ENCODE results near the gene RAPGEF4.

The RAPGEF4 gene

GRCh38 chr2:172893671-172894070 lies 158.0 kb downstream of the RAPGEF4 start:
- H3K4me1 Mint-ChIP-seq (ENCODE audit: low read depth) = no peaks in the 10 kb centered on the region
- H3K27me3 Mint-ChIP-seq (ENCODE audit: low read depth) = peaks cover 42% of the 10 kb centered on the region
- H3K4me3 Mint-ChIP-seq = no peak overlapping the region

GRCh38 chr2:172894689-172895387 lies 159.2 kb downstream of the RAPGEF4 start:
- Mint-ChIP-seq H3K4me1 (ENCODE audit: low read depth) (no peaks in the 10 kb centered on the region), H3K27me3 (ENCODE audit: low read depth) (peaks cover 46% of the 10 kb centered on the region)

More at GRCh38 chr2:172893671-172894070, 158.0 kb downstream of the RAPGEF4 start:
- Mint-ChIP-seq H3K36me3 (ENCODE audit: low read depth) (no peaks in the 10 kb centered on the region), H3K9me3 (no peaks in the 10 kb centered on the region), H3K27ac (no peak overlapping the region)

GRCh38 chr2:172896661-172897081 lies 161.0 kb downstream of the RAPGEF4 start:
- Mint-ChIP-seq H3K27ac (no peak overlapping the region), H3K4me3 (no peak overlapping the region), H3K4me1 (ENCODE audit: low read depth) (no peaks in the 10 kb centered on the region), H3K9me3 (no peaks in the 10 kb centered on the region), H3K27me3 (ENCODE audit: low read depth) (peaks cover 42% of the 10 kb centered on the region), H3K36me3 (ENCODE audit: low read depth) (no peaks in the 10 kb centered on the region)

More at GRCh38 chr2:172894689-172895387, 159.2 kb downstream of the RAPGEF4 start:
- Mint-ChIP-seq H3K9me3 (no peaks in the 10 kb centered on the region), H3K4me3 (no peak overlapping the region), H3K36me3 (ENCODE audit: low read depth) (no peaks in the 10 kb centered on the region), H3K27ac (no peak overlapping the region)

- Mint-ChIP-seq H3K4me1 (ENCODE audit: low read depth) (no peaks in the 10 kb centered on the region), H3K27ac (no peak overlapping the region), H3K27me3 (ENCODE audit: low read depth) (peaks cover 17% of the 10 kb centered on the region), H3K4me3 (no peak overlapping the region), H3K36me3 (ENCODE audit: low read depth) (no peaks in the 10 kb centered on the region), H3K9me3 (no peaks in the 10 kb centered on the region)
These were observed 165.2 kb downstream of the RAPGEF4 start for GRCh38 chr2:172900871-172901270.

- Mint-ChIP-seq H3K36me3 (ENCODE audit: low read depth) (no peaks in the 10 kb centered on the region), H3K4me3 (no peak overlapping the region), H3K27ac (no peak overlapping the region), H3K4me1 (ENCODE audit: low read depth) (no peaks in the 10 kb centered on the region), H3K27me3 (ENCODE audit: low read depth) (peaks cover 16% of the 10 kb centered on the region), H3K9me3 (no peaks in the 10 kb centered on the region)
These were observed 166.3 kb downstream of the RAPGEF4 start for GRCh38 chr2:172901913-172902312.

GRCh38 chr2:172904236-172904635 lies 168.6 kb downstream of the RAPGEF4 start:
- Mint-ChIP-seq H3K9me3 (no peaks in the 10 kb centered on the region), H3K27me3 (ENCODE audit: low read depth) (peaks cover 2% of the 10 kb centered on the region)

GRCh38 chr2:172905937-172906811 lies 170.5 kb downstream of the RAPGEF4 start:
- Mint-ChIP-seq H3K9me3 (no peaks in the 10 kb centered on the region), H3K27ac (no peak overlapping the region), H3K4me3 (no peak overlapping the region), H3K4me1 (ENCODE audit: low read depth) (no peaks in the 10 kb centered on the region), H3K36me3 (ENCODE audit: low read depth) (no peaks in the 10 kb centered on the region), H3K27me3 (ENCODE audit: low read depth) (no peaks in the 10 kb centered on the region)

More at GRCh38 chr2:172904236-172904635, 168.6 kb downstream of the RAPGEF4 start:
- no peaks in the 10 kb centered on the region for H3K4me1 Mint-ChIP-seq (ENCODE audit: low read depth)
- H3K36me3 Mint-ChIP-seq (ENCODE audit: low read depth) = no peaks in the 10 kb centered on the region
- H3K27ac Mint-ChIP-seq = no peak overlapping the region
- H3K4me3 Mint-ChIP-seq = no peak overlapping the region

- Mint-ChIP-seq H3K4me1 (ENCODE audit: low read depth) (no peaks in the 10 kb centered on the region), H3K27me3 (ENCODE audit: low read depth) (no peaks in the 10 kb centered on the region), H3K27ac (no peak overlapping the region), H3K9me3 (no peaks in the 10 kb centered on the region), H3K36me3 (ENCODE audit: low read depth) (no peaks in the 10 kb centered on the region), H3K4me3 (no peak overlapping the region)
These were observed 172.6 kb downstream of the RAPGEF4 start for GRCh38 chr2:172908275-172908674.

GRCh38 chr2:172909454-172909853 lies 173.8 kb downstream of the RAPGEF4 start:
- peaks cover 2% of the 10 kb centered on the region for H3K27me3 Mint-ChIP-seq (ENCODE audit: low read depth)
- no peak overlapping the region for H3K27ac Mint-ChIP-seq
- no peaks in the 10 kb centered on the region for H3K9me3 Mint-ChIP-seq
- no peaks in the 10 kb centered on the region for H3K36me3 Mint-ChIP-seq (ENCODE audit: low read depth)
- H3K4me3 Mint-ChIP-seq = no peak overlapping the region
- H3K4me1 Mint-ChIP-seq (ENCODE audit: low read depth) = no peaks in the 10 kb centered on the region

- H3K36me3 Mint-ChIP-seq (ENCODE audit: low read depth) = no peaks in the 10 kb centered on the region
These were observed 176.6 kb downstream of the RAPGEF4 start for GRCh38 chr2:172912266-172912665.

GRCh38 chr2:172914341-172915008 lies 178.8 kb downstream of the RAPGEF4 start:
- no peak overlapping the region for H3K27ac Mint-ChIP-seq
- H3K4me1 Mint-ChIP-seq (ENCODE audit: low read depth) = no peaks in the 10 kb centered on the region
- peaks cover 10% of the 10 kb centered on the region for H3K27me3 Mint-ChIP-seq (ENCODE audit: low read depth)
- H3K36me3 Mint-ChIP-seq (ENCODE audit: low read depth) = no peaks in the 10 kb centered on the region
- no peaks in the 10 kb centered on the region for H3K9me3 Mint-ChIP-seq
- no peak overlapping the region for H3K4me3 Mint-ChIP-seq

More at GRCh38 chr2:172912266-172912665, 176.6 kb downstream of the RAPGEF4 start:
- no peaks in the 10 kb centered on the region for H3K4me1 Mint-ChIP-seq (ENCODE audit: low read depth)
- H3K27ac Mint-ChIP-seq = no peak overlapping the region
- H3K4me3 Mint-ChIP-seq = no peak overlapping the region
- H3K27me3 Mint-ChIP-seq (ENCODE audit: low read depth) = peaks cover 5% of the 10 kb centered on the region
- no peaks in the 10 kb centered on the region for H3K9me3 Mint-ChIP-seq

- Mint-ChIP-seq H3K27ac (no peak overlapping the region), H3K36me3 (ENCODE audit: low read depth) (no peaks in the 10 kb centered on the region), H3K4me1 (ENCODE audit: low read depth) (no peaks in the 10 kb centered on the region), H3K4me3 (no peak overlapping the region), H3K9me3 (no peaks in the 10 kb centered on the region), H3K27me3 (ENCODE audit: low read depth) (peaks cover 10% of the 10 kb centered on the region)
These were observed 182.1 kb downstream of the RAPGEF4 start for GRCh38 chr2:172917716-172918115.

- Mint-ChIP-seq H3K27me3 (ENCODE audit: low read depth) (peaks cover 6% of the 10 kb centered on the region), H3K4me3 (no peak overlapping the region), H3K36me3 (ENCODE audit: low read depth) (no peaks in the 10 kb centered on the region)
These were observed 184.1 kb downstream of the RAPGEF4 start for GRCh38 chr2:172919732-172920131.

GRCh38 chr2:172921532-172922236 lies 186.0 kb downstream of the RAPGEF4 start:
- Mint-ChIP-seq H3K36me3 (ENCODE audit: low read depth) (no peaks in the 10 kb centered on the region), H3K27me3 (ENCODE audit: low read depth) (peaks cover 10% of the 10 kb centered on the region), H3K4me3 (no peak overlapping the region), H3K4me1 (ENCODE audit: low read depth) (peaks cover 1% of the 10 kb centered on the region), H3K27ac (no peak overlapping the region), H3K9me3 (no peaks in the 10 kb centered on the region)

More at GRCh38 chr2:172919732-172920131, 184.1 kb downstream of the RAPGEF4 start:
- Mint-ChIP-seq H3K27ac (no peak overlapping the region), H3K4me1 (ENCODE audit: low read depth) (peaks cover 1% of the 10 kb centered on the region), H3K9me3 (no peaks in the 10 kb centered on the region)

All from T-helper 1 cell treated with Interleukin-12 subunit alpha and Interleukin-12 subunit beta and Interleukin-4 antibody, amounts not matched to agents 30 μg/mL and 1 μg/mL, for 36 hours (primary cell).